ACC112 (cell line): ENCODE measurements around the gene AP2S1.
"Not testable (repeated sequence)": the region's sequence is repeated elsewhere in the genome, so short reads cannot be mapped to it uniquely, and the experiment has no call there.

ENCODE experiments used
- H2AFZ ChIP-seq: fragments of 200-600 bp; sonication (generic); one replicate; pipeline ENCODE4 v1.6.0; 2017; ENCODE audit warnings: antibody characterized with exemption, low read length; ENCODE audit not compliant: unreplicated experiment
- H3K27ac ChIP-seq: fragments of 200-600 bp; sonication (generic); 2 replicates; pipeline ENCODE4 v1.5.1; 2014; ENCODE audit warnings: low read depth, mild to moderate bottlenecking, antibody characterized with exemption, low read length, moderate library complexity
- H3K27me3 ChIP-seq: fragments of 200-600 bp; sonication (generic); 2 replicates; pipeline ENCODE4 v1.6.1; 2014; ENCODE audit warnings: mild to moderate bottlenecking, antibody characterized with exemption, low read length, moderate library complexity, mixed read lengths; ENCODE audit not compliant: insufficient read depth
- H3K36me3 ChIP-seq: fragments of 200-600 bp; sonication (generic); 2 replicates; pipeline ENCODE4 v1.6.1; 2016; ENCODE audit warnings: mild to moderate bottlenecking, antibody characterized with exemption, low read length, moderate library complexity, mixed read lengths; ENCODE audit not compliant: insufficient read depth
- H3K4me1 ChIP-seq: fragments of 200-600 bp; sonication (generic); one replicate; pipeline ENCODE4 v1.6.1; 2016; ENCODE audit warnings: low read length, mixed read lengths; ENCODE audit not compliant: insufficient read depth, unreplicated experiment, control insufficient read depth
- H3K4me3 ChIP-seq: fragments of 200-600 bp; sonication (generic); 2 replicates; pipeline ENCODE4 v1.5.1; 2014; ENCODE audit warnings: mild to moderate bottlenecking, low read depth, low read length
- H3K79me2 ChIP-seq: fragments of 200-600 bp; sonication (generic); one replicate; pipeline ENCODE4 v1.6.0; 2016; ENCODE audit warnings: low read length; ENCODE audit not compliant: control insufficient read depth, unreplicated experiment, insufficient read depth

The AP2S1 gene

GRCh38 chr19:46840498-46840942 lies 10.1 kb downstream of the AP2S1 start:
- Histone ChIP-seq H3K79me2 (peaks cover 11% of the 10 kb centered on the region), H2AFZ (no peak overlapping the region), H3K4me1 (peaks cover 9% of the 10 kb centered on the region), H3K36me3 (no peaks in the 10 kb centered on the region; the same call in 1 of the 2 replicates), H3K27ac (no peak overlapping the region), H3K27me3 (no peaks in the 10 kb centered on the region), H3K4me3 (no peak overlapping the region)

- Histone ChIP-seq H3K4me3 (no peak overlapping the region), H3K36me3 (no peaks in the 10 kb centered on the region), H3K4me1 (peaks cover 9% of the 10 kb centered on the region), H3K27ac (no peak overlapping the region), H2AFZ (no peak overlapping the region), H3K27me3 (no peaks in the 10 kb centered on the region), H3K79me2 (peaks cover 10% of the 10 kb centered on the region)
Observed at GRCh38 chr19:46839752-46840497, 10.7 kb downstream of the AP2S1 start.

- Histone ChIP-seq H3K4me1 (peaks cover 9% of the 10 kb centered on the region), H3K79me2 (peaks cover 10% of the 10 kb centered on the region), H3K27ac (no peak overlapping the region), H3K27me3 (no peaks in the 10 kb centered on the region), H3K36me3 (no peaks in the 10 kb centered on the region), H3K4me3 (no peak overlapping the region), H2AFZ (no peak overlapping the region)
Observed at GRCh38 chr19:46838160-46838559, 12.5 kb downstream of the AP2S1 start.

GRCh38 chr19:46834984-46835383 lies 15.7 kb downstream of the AP2S1 start:
- no peak overlapping the region for H3K4me3 ChIP-seq
- no peaks in the 10 kb centered on the region for H3K36me3 ChIP-seq
- no peak overlapping the region for H2AFZ ChIP-seq
- H3K4me1 ChIP-seq, result no peaks in the 10 kb centered on the region
- no peak overlapping the region for H3K27ac ChIP-seq
- no peaks in the 10 kb centered on the region for H3K79me2 ChIP-seq
- no peaks in the 10 kb centered on the region for H3K27me3 ChIP-seq

GRCh38 chr19:46834121-46834520 lies 16.5 kb downstream of the AP2S1 start:
- no peaks in the 10 kb centered on the region for H3K4me1 ChIP-seq
- H3K27ac ChIP-seq, result no peak overlapping the region
- no peak overlapping the region for H3K4me3 ChIP-seq
- no peaks in the 10 kb centered on the region for H3K36me3 ChIP-seq
- no peaks in the 10 kb centered on the region for H3K27me3 ChIP-seq
- H3K79me2 ChIP-seq, result no peaks in the 10 kb centered on the region
- no peak overlapping the region for H2AFZ ChIP-seq

GRCh38 chr19:46830864-46831263 lies 19.8 kb downstream of the AP2S1 start:
- Histone ChIP-seq H3K4me3 (no peak overlapping the region), H2AFZ (no peak overlapping the region), H3K27me3 (no peaks in the 10 kb centered on the region), H3K27ac (no peak overlapping the region), H3K4me1 (no peaks in the 10 kb centered on the region), H3K36me3 (no peaks in the 10 kb centered on the region), H3K79me2 (no peaks in the 10 kb centered on the region)

GRCh38 chr19:46828484-46828883 lies 22.2 kb downstream of the AP2S1 start:
- no peak overlapping the region for H2AFZ ChIP-seq
- H3K79me2 ChIP-seq, result no peaks in the 10 kb centered on the region
- H3K4me1 ChIP-seq, result no peaks in the 10 kb centered on the region
- H3K27me3 ChIP-seq, result no peaks in the 10 kb centered on the region
- no peaks in the 10 kb centered on the region for H3K36me3 ChIP-seq
- no peak overlapping the region for H3K4me3 ChIP-seq
- no peak overlapping the region for H3K27ac ChIP-seq

GRCh38 chr19:46825731-46826055 lies 25.0 kb downstream of the AP2S1 start:
- Histone ChIP-seq H3K36me3 (no peaks in the 10 kb centered on the region), H2AFZ (no peak overlapping the region), H3K79me2 (no peaks in the 10 kb centered on the region), H3K4me1 (no peaks in the 10 kb centered on the region), H3K27ac (no peak overlapping the region), H3K27me3 (no peaks in the 10 kb centered on the region), H3K4me3 (no peak overlapping the region)

GRCh38 chr19:46824890-46825730 lies 25.5 kb downstream of the AP2S1 start:
- Histone ChIP-seq H3K27me3 (no peaks in the 10 kb centered on the region), H2AFZ (no peak overlapping the region), H3K4me3 (no peak overlapping the region), H3K4me1 (no peaks in the 10 kb centered on the region), H3K27ac (no peak overlapping the region), H3K36me3 (no peaks in the 10 kb centered on the region), H3K79me2 (no peaks in the 10 kb centered on the region)

GRCh38 chr19:46823049-46823448 lies 27.6 kb downstream of the AP2S1 start:
- no peaks in the 10 kb centered on the region for H3K36me3 ChIP-seq
- H3K27me3 ChIP-seq, result no peaks in the 10 kb centered on the region
- H3K27ac ChIP-seq, result no peak overlapping the region
- H2AFZ ChIP-seq, result no peak overlapping the region
- no peaks in the 10 kb centered on the region for H3K79me2 ChIP-seq
- H3K4me3 ChIP-seq, result no peak overlapping the region
- no peaks in the 10 kb centered on the region for H3K4me1 ChIP-seq

- not testable (repeated sequence) for H3K27me3 ChIP-seq, H3K27ac ChIP-seq, H3K79me2 ChIP-seq, H3K36me3 ChIP-seq, H3K4me3 ChIP-seq, H2AFZ ChIP-seq, H3K4me1 ChIP-seq
Observed at GRCh38 chr19:46822410-46822787, 28.2 kb downstream of the AP2S1 start.
